SJSA1 (cell line): ENCODE measurements around the gene BABAM2. TPM values are rescaled to one million over a fixed set of nuclear protein-coding genes. Genes with fewer than 3 reads are reported as not detected.
A peak's percentile ranks its signal among the peaks of the same experiment; 100 is the strongest.

Experiments
- DNase-seq, 2 experiments: peaks; one replicate each; pipeline ENCODE4 v3.0.0-alpha.2; 2015 to 2020; ENCODE audit warnings: low spot score in 2 of 2, low read depth in 1 of 2
- H3K27ac ChIP-seq: fragments of 250-450 bp; sonication (Bioruptor Pico); 2 replicates; pipeline ENCODE4 v1.5.1; 2020; ENCODE audit warnings: mild to moderate bottlenecking, moderate library complexity
- H3K27me3 ChIP-seq: fragments of 250-450 bp; sonication (Bioruptor Pico); replicated peaks from 2 replicates; pipeline ENCODE4 v1.5.1; 2020; ENCODE audit warnings: mild to moderate bottlenecking, moderate library complexity
- H3K36me3 ChIP-seq: fragments of 250-450 bp; sonication (Bioruptor Pico); 2 replicates; pipeline ENCODE4 v1.5.1; 2020; ENCODE audit warnings: mild to moderate bottlenecking
- H3K4me1 ChIP-seq: fragments of 250-450 bp; sonication (Bioruptor Pico); replicated peaks from 2 replicates; pipeline ENCODE4 v1.6.1; 2021; ENCODE audit warnings: mild to moderate bottlenecking
- H3K4me3 ChIP-seq: fragments of 250-450 bp; sonication (Bioruptor Pico); 2 replicates; pipeline ENCODE4 v1.5.1; 2020; ENCODE audit warnings: mild to moderate bottlenecking
- H3K9me3 ChIP-seq: fragments of 250-450 bp; sonication (Bioruptor Pico); replicated peaks from 2 replicates; pipeline ENCODE4 v1.5.1; 2020; ENCODE audit warnings: mild to moderate bottlenecking
- total RNA-seq: library from RNA; depleted of rRNA; stranded (reverse); fragments of >200 nt; shearing (Covaris generic); gene quantifications from 2 replicates; pipeline ENCODE4 v1.2.3, GENCODE V29; 2014

The BABAM2 gene
- total RNA-seq, 1 experiment from 2014 or later = 24.6 TPM

GRCh38 chr2:28053597-28053996 is 163.1 kb downstream of the BABAM2 start:
- Histone ChIP-seq H3K36me3 (no peaks in the 10 kb centered on the region), H3K27ac (no peak overlapping the region), H3K4me1 (peaks cover 6% of the 10 kb centered on the region), H3K9me3 (no peaks in the 10 kb centered on the region), H3K27me3 (no peaks in the 10 kb centered on the region), H3K4me3 (no peak overlapping the region)
- DNase-seq = no peak

- DNase-seq = no peak
- Histone ChIP-seq H3K27me3 (no peaks in the 10 kb centered on the region), H3K27ac (no peak overlapping the region), H3K4me1 (peaks cover 6% of the 10 kb centered on the region), H3K4me3 (no peak overlapping the region), H3K36me3 (no peaks in the 10 kb centered on the region), H3K9me3 (no peaks in the 10 kb centered on the region)
Observed at GRCh38 chr2:28054916-28055315, 164.4 kb downstream of the BABAM2 start.

DNA sequence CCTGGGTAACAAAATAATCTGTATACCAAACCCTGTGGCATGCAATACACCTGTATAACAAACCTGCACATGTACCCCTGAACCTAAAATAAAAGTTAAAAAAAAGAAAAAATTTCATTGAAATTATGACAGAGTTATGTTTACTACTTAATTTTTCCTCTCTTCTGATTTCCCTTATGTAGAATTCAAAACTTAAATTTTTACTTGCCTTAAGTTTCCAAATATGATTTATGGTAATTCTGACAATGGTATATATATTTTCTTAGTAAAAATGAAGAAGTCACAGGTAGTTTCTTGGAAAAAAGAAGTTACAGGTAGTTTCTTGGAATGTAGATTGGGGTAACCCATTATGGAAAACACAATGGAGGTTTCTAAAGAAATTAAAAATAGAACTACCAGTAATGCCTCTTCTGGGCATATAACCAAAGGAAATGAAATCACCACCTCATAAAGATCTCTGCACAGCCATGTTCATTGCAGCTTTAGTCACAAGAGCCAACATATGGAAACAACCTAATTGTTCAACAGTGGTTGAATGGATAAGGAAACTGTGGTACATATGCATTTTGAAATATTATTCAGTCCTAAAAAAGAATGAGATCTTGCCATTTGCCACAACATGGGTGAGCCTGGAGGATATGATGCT is 164.9 kb downstream of the BABAM2 start:
- no peaks in the 10 kb centered on the region for H3K27me3 ChIP-seq
- no peaks in the 10 kb centered on the region for H3K36me3 ChIP-seq
- no peaks in the 10 kb centered on the region for H3K9me3 ChIP-seq
- H3K27ac ChIP-seq = no peak overlapping the region
- H3K4me3 ChIP-seq = no peak overlapping the region
- DNase-seq = no peak
- peaks cover 6% of the 10 kb centered on the region for H3K4me1 ChIP-seq

GRCh38 chr2:28058791-28059190 is 168.3 kb downstream of the BABAM2 start:
- no peaks in the 10 kb centered on the region for H3K36me3 ChIP-seq
- no peak overlapping the region for H3K4me3 ChIP-seq
- H3K4me1 ChIP-seq = no peaks in the 10 kb centered on the region
- H3K27ac ChIP-seq = no peak overlapping the region
- H3K27me3 ChIP-seq = no peaks in the 10 kb centered on the region
- no peak for DNase-seq
- no peaks in the 10 kb centered on the region for H3K9me3 ChIP-seq

GRCh38 chr2:28062867-28063266 is 172.3 kb downstream of the BABAM2 start:
- Histone ChIP-seq H3K4me1 (no peaks in the 10 kb centered on the region), H3K27me3 (no peaks in the 10 kb centered on the region), H3K9me3 (no peaks in the 10 kb centered on the region; the same call in 1 of the 2 replicates), H3K27ac (no peak overlapping the region), H3K36me3 (no peaks in the 10 kb centered on the region), H3K4me3 (no peak overlapping the region)
- DNase-seq = no peak

GRCh38 chr2:28063492-28063962 is 173.0 kb downstream of the BABAM2 start:
- Histone ChIP-seq H3K36me3 (no peaks in the 10 kb centered on the region), H3K4me3 (no peak overlapping the region), H3K4me1 (no peaks in the 10 kb centered on the region), H3K27me3 (no peaks in the 10 kb centered on the region), H3K9me3 (no peaks in the 10 kb centered on the region; the same call in 1 of the 2 replicates), H3K27ac (no peak overlapping the region)
- DNase-seq = no peak

DNA sequence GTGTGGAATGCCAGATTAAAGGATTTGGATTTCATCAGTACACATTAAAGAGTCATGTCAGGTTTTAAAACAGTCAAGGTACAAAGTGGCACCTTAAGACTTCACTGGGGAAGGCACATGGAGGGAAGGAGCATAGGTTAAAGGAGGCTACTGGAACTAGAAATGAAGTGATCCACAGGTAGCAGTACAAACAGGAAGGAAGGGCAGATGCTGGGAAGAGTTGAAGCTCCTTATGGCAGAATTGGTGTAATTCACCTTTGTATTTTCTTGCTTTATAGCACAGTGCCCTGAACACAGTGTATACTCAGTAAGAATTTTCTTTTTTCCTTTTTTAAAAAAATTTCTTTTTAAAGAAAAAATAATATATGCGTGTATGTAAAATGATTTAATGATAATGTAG is 177.1 kb downstream of the BABAM2 start:
- H3K4me3 ChIP-seq = no peak overlapping the region
- H3K36me3 ChIP-seq = no peaks in the 10 kb centered on the region
- DNase-seq = no peak
- H3K27me3 ChIP-seq = no peaks in the 10 kb centered on the region
- no peaks in the 10 kb centered on the region for H3K4me1 ChIP-seq
- H3K9me3 ChIP-seq = no peaks in the 10 kb centered on the region; the same call in 1 of the 2 replicates
- H3K27ac ChIP-seq = no peak overlapping the region

DNA sequence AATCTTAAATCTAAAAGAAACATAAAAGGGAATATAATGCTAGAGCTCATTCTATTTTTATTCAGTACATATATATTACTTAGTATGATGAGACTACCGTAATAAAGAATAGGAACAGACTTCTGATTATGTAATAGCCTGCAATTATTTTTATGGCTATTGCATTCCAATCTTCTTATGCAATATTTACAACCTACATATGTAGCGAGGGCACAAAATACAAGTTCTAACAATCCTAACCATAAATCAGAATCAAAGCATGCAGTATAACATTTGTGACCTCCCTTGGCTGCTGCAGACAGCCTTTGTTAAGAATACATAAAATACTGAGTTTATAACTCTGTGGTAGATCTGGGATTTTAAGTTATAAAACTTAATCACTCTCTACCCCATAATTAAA is 177.6 kb downstream of the BABAM2 start:
- H3K27me3 ChIP-seq = no peaks in the 10 kb centered on the region
- no peaks in the 10 kb centered on the region; the same call in 1 of the 2 replicates for H3K9me3 ChIP-seq
- no peak overlapping the region for H3K4me3 ChIP-seq
- H3K27ac ChIP-seq = no peak overlapping the region
- no peak for DNase-seq
- no peaks in the 10 kb centered on the region for H3K4me1 ChIP-seq
- H3K36me3 ChIP-seq = no peaks in the 10 kb centered on the region

- no peaks in the 10 kb centered on the region; the same call in 1 of the 2 replicates for H3K9me3 ChIP-seq
- no peaks in the 10 kb centered on the region for H3K4me1 ChIP-seq
- H3K36me3 ChIP-seq = no peaks in the 10 kb centered on the region
- H3K27ac ChIP-seq = no peak overlapping the region
- H3K4me3 ChIP-seq = no peak overlapping the region
- no peak for DNase-seq
- no peaks in the 10 kb centered on the region for H3K27me3 ChIP-seq
Observed at GRCh38 chr2:28068527-28068926, 178.0 kb downstream of the BABAM2 start.

GRCh38 chr2:28071221-28071620 is 180.7 kb downstream of the BABAM2 start:
- no peak overlapping the region for H3K27ac ChIP-seq
- H3K27me3 ChIP-seq = no peaks in the 10 kb centered on the region
- no peaks in the 10 kb centered on the region for H3K4me1 ChIP-seq
- H3K4me3 ChIP-seq = no peak overlapping the region
- no peaks in the 10 kb centered on the region; the same call in 1 of the 2 replicates for H3K9me3 ChIP-seq
- DNase-seq = no peak
- no peaks in the 10 kb centered on the region for H3K36me3 ChIP-seq

- no peak for DNase-seq
Observed at GRCh38 chr2:28074137-28074536, 183.6 kb downstream of the BABAM2 start.

DNA sequence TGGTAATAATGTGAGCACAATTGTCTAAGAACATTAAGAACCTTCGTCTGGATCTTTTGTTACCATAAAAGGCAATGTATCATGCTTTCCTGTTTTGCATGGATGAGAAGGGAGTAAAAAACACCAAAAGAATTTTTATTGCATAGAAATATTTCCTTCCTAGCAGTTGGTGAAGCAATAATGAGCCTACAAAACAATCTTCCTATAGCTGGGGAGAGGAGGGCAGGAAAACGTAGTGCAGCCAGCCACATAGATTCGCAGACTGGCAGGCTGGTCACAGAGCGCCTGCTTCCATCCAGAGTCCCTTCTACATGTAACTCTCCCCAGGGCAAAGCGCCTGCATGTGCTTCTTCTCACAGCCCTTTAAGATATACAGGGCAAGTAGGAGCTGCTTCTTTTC is 190.4 kb downstream of the BABAM2 start:
- peak; percentile 51 to 65 for DNase-seq
- Histone ChIP-seq H3K36me3 (no peaks in the 10 kb centered on the region), H3K27me3 (no peaks in the 10 kb centered on the region), H3K9me3 (no peaks in the 10 kb centered on the region), H3K27ac (peak overlapping the region; percentile 61), H3K4me1 (peaks cover 39% of the 10 kb centered on the region), H3K4me3 (no peak overlapping the region)

More at GRCh38 chr2:28074137-28074536, 183.6 kb downstream of the BABAM2 start:
- no peaks in the 10 kb centered on the region for H3K36me3 ChIP-seq
- H3K27me3 ChIP-seq = no peaks in the 10 kb centered on the region
- H3K4me1 ChIP-seq = no peaks in the 10 kb centered on the region
- no peak overlapping the region for H3K4me3 ChIP-seq
- no peaks in the 10 kb centered on the region for H3K9me3 ChIP-seq
- H3K27ac ChIP-seq = no peak overlapping the region

DNA sequence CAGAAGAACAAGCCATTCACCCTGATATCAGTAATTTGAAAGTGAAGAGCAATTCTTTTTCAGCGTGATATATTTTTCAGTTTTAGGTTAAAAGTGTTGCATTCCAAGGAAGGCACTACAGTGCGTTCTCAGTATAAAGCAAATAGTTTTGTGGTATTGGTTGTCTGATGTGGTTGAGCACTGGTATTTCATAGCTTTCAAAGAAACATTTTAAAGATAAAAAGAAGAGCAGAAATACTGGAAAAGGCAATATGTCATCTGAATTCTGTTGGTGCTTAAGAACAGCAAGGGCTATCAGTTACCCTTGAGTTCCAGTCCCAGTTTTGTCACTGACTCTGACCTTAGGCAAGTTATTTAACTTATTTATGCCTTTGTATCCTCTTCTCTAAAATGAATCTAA is 191.6 kb downstream of the BABAM2 start:
- H3K4me3 ChIP-seq = no peak overlapping the region
- H3K4me1 ChIP-seq = peaks cover 39% of the 10 kb centered on the region
- H3K27ac ChIP-seq = peak overlapping the region; percentile 61
- H3K36me3 ChIP-seq = no peaks in the 10 kb centered on the region
- H3K9me3 ChIP-seq = no peaks in the 10 kb centered on the region
- DNase-seq = peak in 1 of 2 experiments; percentile 77
- no peaks in the 10 kb centered on the region for H3K27me3 ChIP-seq

DNA sequence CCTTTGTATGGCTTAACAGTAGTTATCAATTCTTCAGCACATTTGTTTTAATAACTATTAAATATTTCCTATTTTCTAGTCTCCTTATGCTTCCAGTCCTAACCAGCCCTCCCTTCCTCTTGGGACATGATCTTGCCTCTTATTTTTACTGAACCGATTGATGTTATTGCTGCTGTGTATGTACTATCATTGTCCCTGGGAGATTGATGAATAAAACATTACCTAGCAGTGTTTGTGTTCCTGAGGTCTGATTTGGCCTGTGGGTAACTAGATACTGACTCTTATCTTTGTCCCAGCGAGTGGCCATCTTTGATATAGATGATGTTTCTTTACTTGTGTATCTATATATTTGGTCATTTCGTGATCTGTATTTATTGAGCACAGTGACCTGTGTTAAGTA is 192.9 kb downstream of the BABAM2 start:
- no peak overlapping the region for H3K27ac ChIP-seq
- no peak for DNase-seq
- H3K4me1 ChIP-seq = peaks cover 41% of the 10 kb centered on the region
- H3K4me3 ChIP-seq = no peak overlapping the region
- H3K9me3 ChIP-seq = no peaks in the 10 kb centered on the region
- no peaks in the 10 kb centered on the region for H3K36me3 ChIP-seq
- no peaks in the 10 kb centered on the region for H3K27me3 ChIP-seq

DNA sequence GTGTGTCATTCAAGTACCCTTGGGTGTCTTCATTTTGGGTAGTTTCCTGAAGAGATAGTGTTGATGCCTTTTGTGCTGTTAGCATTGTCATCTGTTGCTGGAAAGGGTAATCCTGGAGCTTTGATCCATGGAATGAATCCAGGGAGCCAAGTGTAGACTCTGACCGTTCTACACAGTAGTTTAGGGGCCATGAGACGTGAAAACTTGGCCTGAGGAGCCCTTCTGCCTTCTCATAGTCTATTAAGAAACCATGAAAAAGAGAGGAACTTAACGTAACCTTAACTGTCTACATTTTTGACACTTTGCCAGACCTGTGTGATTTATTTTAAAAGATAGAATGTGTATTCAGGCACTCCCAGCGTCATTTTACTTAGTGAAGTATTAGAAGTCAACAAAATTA is 194.0 kb downstream of the BABAM2 start:
- Histone ChIP-seq H3K9me3 (no peaks in the 10 kb centered on the region), H3K27ac (no peak overlapping the region), H3K4me1 (peaks cover 52% of the 10 kb centered on the region), H3K36me3 (no peaks in the 10 kb centered on the region), H3K4me3 (no peak overlapping the region), H3K27me3 (no peaks in the 10 kb centered on the region; the same call in 1 of the 2 replicates)
- no peak for DNase-seq
